Measurements from ENCODE around the gene C3orf20. TPM values are rescaled to one million over a fixed set of nuclear protein-coding genes. Genes with fewer than 3 reads are reported as not detected.

Gene C3orf20
- total RNA-seq, 2 experiments from 2014 or later: 0.20 to 0.23 TPM

DNA sequence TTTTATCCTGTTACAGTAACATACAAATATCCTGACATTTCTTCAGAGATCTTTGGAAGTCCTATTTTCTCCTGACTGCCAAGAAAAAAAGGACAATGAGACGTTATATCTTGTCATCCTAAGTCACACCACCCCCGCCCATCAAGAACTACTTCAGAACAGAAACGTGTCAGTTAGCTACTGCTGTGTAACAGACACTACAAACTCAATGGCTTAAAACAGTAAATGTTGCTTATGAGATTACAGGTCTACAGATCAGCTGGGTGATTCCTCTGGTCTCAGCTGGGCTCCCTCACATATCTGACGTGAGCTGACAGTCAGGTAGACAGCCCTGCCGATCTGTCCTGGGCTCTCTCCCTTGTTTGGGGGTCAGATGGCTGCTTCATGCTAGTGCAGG lies 43.8 kb upstream of the C3orf20 start:
- intact Hi-C loops (cut with micrococcal nuclease): loop anchor here (5.0 kb wide), 1 partner anchor 291 kb away; no protein-coding TSS in a partner anchor
- DNase-seq: no peak
- H3K9me3 Mint-ChIP-seq: no peaks in the 10 kb centered on the region
- POLR2A ChIA-PET: no interaction called here
- TF ChIP-seq, protein P1, sequence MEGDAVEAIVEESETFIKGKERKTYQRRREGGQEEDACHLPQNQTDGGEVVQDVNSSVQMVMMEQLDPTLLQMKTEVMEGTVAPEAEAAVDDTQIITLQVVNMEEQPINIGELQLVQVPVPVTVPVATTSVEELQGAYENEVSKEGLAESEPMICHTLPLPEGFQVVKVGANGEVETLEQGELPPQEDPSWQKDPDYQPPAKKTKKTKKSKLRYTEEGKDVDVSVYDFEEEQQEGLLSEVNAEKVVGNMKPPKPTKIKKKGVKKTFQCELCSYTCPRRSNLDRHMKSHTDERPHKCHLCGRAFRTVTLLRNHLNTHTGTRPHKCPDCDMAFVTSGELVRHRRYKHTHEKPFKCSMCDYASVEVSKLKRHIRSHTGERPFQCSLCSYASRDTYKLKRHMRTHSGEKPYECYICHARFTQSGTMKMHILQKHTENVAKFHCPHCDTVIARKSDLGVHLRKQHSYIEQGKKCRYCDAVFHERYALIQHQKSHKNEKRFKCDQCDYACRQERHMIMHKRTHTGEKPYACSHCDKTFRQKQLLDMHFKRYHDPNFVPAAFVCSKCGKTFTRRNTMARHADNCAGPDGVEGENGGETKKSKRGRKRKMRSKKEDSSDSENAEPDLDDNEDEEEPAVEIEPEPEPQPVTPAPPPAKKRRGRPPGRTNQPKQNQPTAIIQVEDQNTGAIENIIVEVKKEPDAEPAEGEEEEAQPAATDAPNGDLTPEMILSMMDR (IDR thresholded peaks at IDR 0.05): no peak
- H3K4me1 Mint-ChIP-seq (ENCODE audit: low read depth): no peaks in the 10 kb centered on the region
- peaks cover 8% of the 10 kb centered on the region for H3K27me3 Mint-ChIP-seq
- H3K4me3 Mint-ChIP-seq: no peak overlapping the region
- ATAC-seq: no peak
- CTCF ChIA-PET: interaction anchor here (3.0 kb wide), 1 partner anchor 290 kb away, joined by 19 read pairs; no protein-coding TSS in a partner anchor
- H3K27ac Mint-ChIP-seq: no peak overlapping the region
- H3K36me3 Mint-ChIP-seq (ENCODE audit: low read depth): no peaks in the 10 kb centered on the region

DNA sequence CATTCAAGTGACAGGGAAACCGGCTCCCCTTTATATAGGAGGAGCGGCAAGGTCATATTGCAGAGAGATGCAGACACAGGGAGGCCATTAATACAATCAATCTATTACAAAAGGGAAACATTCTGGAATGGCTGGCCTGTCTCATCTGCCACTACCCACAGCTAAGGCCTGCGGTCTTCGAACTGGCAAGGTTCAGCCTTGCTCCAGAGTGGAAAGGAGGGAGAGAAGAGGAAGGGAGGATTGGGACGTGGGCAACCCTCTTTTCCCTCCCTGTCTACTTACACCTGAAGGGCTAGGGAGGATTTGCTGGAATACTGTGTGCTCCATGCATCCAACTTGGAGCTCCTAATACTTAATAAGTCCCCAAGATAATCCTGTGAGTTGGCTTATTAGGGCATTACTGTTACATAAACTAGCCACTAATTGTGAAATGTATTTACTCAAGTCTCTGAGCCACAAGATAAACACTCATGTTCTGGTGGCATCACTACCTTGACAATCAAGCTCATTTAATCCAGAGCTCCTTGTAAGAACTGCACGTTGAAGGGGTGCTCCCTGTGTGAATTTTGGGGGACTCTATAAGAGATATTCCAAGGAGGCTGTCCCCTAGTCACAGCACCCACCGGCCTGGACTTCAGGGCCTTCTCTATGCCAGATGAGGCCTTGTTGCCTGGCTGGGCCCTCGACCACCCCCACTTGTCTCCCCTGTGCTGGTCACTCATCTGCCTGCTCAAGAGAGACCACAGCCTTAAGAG lies 43.1 kb upstream of the C3orf20 start:
- ChIA-PET POLR2A (no interaction called here), CTCF (interaction anchor here (1.1 to 3.0 kb wide), 3 partner anchors 130 to 290 kb away, joined by 3 to 19 read pairs (median 5); no protein-coding TSS in a partner anchor)
- no peaks in the 10 kb centered on the region for H3K9me3 Mint-ChIP-seq
- ATAC-seq (no peak), DNase-seq (no peak)
- no peaks in the 10 kb centered on the region for H3K36me3 Mint-ChIP-seq (ENCODE audit: low read depth)
- TF ChIP-seq, protein P1 (IDR thresholded peaks at IDR 0.05): no peak
- no peak overlapping the region for H3K4me3 Mint-ChIP-seq
- intact Hi-C loops (cut with micrococcal nuclease): loop anchor here (5.0 kb wide), 1 partner anchor 290 kb away; no protein-coding TSS in a partner anchor
- H3K4me1 Mint-ChIP-seq (ENCODE audit: low read depth): no peaks in the 10 kb centered on the region
- H3K27me3 Mint-ChIP-seq: peaks cover 14% of the 10 kb centered on the region
- no peak overlapping the region for H3K27ac Mint-ChIP-seq

DNA sequence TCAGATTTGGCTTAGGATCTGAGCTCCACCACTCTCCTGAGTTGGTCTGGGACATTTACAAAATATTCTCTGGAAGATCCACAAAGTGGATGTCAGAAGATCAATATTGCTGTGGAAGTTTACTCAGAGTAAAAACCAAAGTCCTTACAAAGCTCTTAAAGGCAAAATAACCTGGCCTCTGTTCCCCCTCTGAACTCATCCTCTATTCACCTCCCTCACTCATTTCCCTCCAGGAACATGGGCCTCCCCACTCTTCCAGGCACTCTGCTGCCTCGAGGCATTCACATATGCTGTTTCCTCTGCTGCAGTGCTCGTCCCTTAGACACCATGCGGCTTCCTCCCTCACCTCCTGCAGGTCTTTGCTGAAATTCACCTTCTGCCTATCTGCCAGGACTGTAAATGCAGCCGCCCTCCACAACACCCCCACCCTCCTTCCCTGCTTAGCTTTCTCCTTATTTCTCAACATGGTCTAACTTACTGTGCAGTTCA lies 42.5 kb upstream of the C3orf20 start:
- POLR2A ChIA-PET: no interaction called here
- TF ChIP-seq, protein P1 (IDR thresholded peaks at IDR 0.05): no peak

DNA sequence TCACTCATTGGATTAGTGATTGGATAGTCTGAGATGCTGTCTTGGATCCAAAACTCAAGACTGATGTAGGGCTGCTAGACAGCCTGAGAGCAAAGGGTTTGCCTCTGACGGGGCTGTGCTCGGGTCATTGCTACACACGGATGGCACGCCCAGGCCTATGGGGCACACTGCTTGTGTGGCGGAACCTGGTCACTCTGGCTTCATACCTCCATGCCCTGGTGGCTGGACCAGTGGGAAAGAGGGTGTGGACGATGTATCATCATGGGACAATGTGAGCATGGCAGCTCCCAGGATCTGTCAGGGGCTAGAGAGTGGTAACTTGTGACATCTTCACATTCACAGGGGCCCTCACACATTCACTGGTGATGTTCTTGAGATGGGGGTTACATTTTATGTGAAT lies 41.5 kb upstream of the C3orf20 start:
- TF ChIP-seq, protein P1 (IDR thresholded peaks at IDR 0.05): no peak
- no peak overlapping the region for H3K27ac Mint-ChIP-seq
- ATAC-seq (no peak), DNase-seq (no peak)
- CTCF ChIA-PET: interaction anchor here (1.0 to 3.0 kb wide), 4 partner anchors 15 to 288 kb away, joined by 3 to 19 read pairs (median 3); partner anchors contain the start of gene CCDC174
- H3K4me1 Mint-ChIP-seq (ENCODE audit: low read depth): no peaks in the 10 kb centered on the region
- peaks cover 29% of the 10 kb centered on the region for H3K27me3 Mint-ChIP-seq
- H3K36me3 Mint-ChIP-seq (ENCODE audit: low read depth): no peaks in the 10 kb centered on the region
- POLR2A ChIA-PET: no interaction called here
- H3K4me3 Mint-ChIP-seq: no peak overlapping the region
- no peaks in the 10 kb centered on the region for H3K9me3 Mint-ChIP-seq
- intact Hi-C loops (cut with micrococcal nuclease): loop anchor here (5.0 kb wide), 1 partner anchor 289 kb away; no protein-coding TSS in a partner anchor

More for the DNA sequence above, 42.5 kb upstream of the C3orf20 start:
- Mint-ChIP-seq H3K9me3 (no peaks in the 10 kb centered on the region), H3K4me3 (no peak overlapping the region), H3K27me3 (peaks cover 19% of the 10 kb centered on the region), H3K36me3 (ENCODE audit: low read depth) (no peaks in the 10 kb centered on the region), H3K27ac (no peak overlapping the region), H3K4me1 (ENCODE audit: low read depth) (no peaks in the 10 kb centered on the region)
- DNase-seq: no peak
- CTCF ChIA-PET: interaction anchor here (1.0 to 3.0 kb wide), 6 partner anchors 14 to 289 kb away, joined by 3 to 19 read pairs (median 3); partner anchors contain the start of gene CCDC174
- ATAC-seq: no peak
- intact Hi-C loops (cut with micrococcal nuclease): loop anchor here (5.0 kb wide), 1 partner anchor 290 kb away; no protein-coding TSS in a partner anchor

Data from activated CD8-positive, alpha-beta T cell treated with anti-CD3 and anti-CD28 coated beads for 36 hours (primary cell).